Neural cell (in vitro differentiated cells): ENCODE results near the gene PKHD1. TPM values are rescaled to one million over a fixed set of nuclear protein-coding genes. Genes with fewer than 3 reads are reported as not detected.

Source experiments
- H2AFZ ChIP-seq: fragments of 200-600, 300-800 bp; sonication (generic), shearing (Covaris generic); 2 replicates; pipeline ENCODE4 v1.6.0; 2014; ENCODE audit warnings: low read depth, mild to moderate bottlenecking, antibody characterized with exemption, low read length, moderate library complexity
- H3F3A ChIP-seq: fragments of 200-600 bp; shearing (Covaris generic); 2 replicates; pipeline ENCODE4 v1.6.1; 2016; ENCODE audit warnings: mild to moderate bottlenecking, moderate library complexity, mixed read lengths, antibody characterized with exemption, low read length; ENCODE audit not compliant: insufficient read depth, poor library complexity, severe bottlenecking
- H3K27ac ChIP-seq: fragments of 200-600, 300-800 bp; sonication (generic), shearing (Covaris generic); 2 replicates; pipeline ENCODE4 v1.5.1; 2014; ENCODE audit warnings: mild to moderate bottlenecking, low read length, moderate library complexity
- H3K27me3 ChIP-seq: fragments of 300-800, 200-600 bp; sonication (generic), shearing (Covaris generic); 2 replicates; pipeline ENCODE4 v1.6.0; 2014; ENCODE audit warnings: mild to moderate bottlenecking, low read depth, low read length, moderate library complexity; ENCODE audit not compliant: insufficient read depth
- H3K36me3 ChIP-seq: fragments of 300-800, 200-600 bp; sonication (generic), shearing (Covaris generic); 2 replicates; pipeline ENCODE4 v1.5.1; 2014; ENCODE audit warnings: mild to moderate bottlenecking, antibody characterized with exemption, low read length, moderate library complexity; ENCODE audit not compliant: insufficient read depth
- H3K4me2 ChIP-seq: fragments of 300-800, 200-600 bp; sonication (generic), shearing (Covaris generic); 2 replicates; pipeline ENCODE4 v1.6.0; 2014; ENCODE audit warnings: mild to moderate bottlenecking, low read length
- H3K4me3 ChIP-seq: fragments of 300-800, 200-600 bp; sonication (generic), shearing (Covaris generic); 2 replicates; pipeline ENCODE4 v1.5.1; 2014; ENCODE audit warnings: mild to moderate bottlenecking, low read length, moderate library complexity
- H3K79me2 ChIP-seq: fragments of 200-600 bp; shearing (Covaris generic); replicated peaks from 2 replicates; pipeline ENCODE4 v1.6.0; 2014; ENCODE audit warnings: mild to moderate bottlenecking, low read length, moderate library complexity; ENCODE audit not compliant: insufficient read depth
- H3K9ac ChIP-seq: fragments of 300-800, 200-600 bp; sonication (generic), shearing (Covaris generic); 2 replicates; pipeline ENCODE4 v1.6.1; 2016; ENCODE audit warnings: mild to moderate bottlenecking, low read length, mixed read lengths
- H3K9me2 ChIP-seq: fragments of 200-600 bp; shearing (Covaris generic); 2 replicates; pipeline ENCODE4 v1.6.1; 2016; ENCODE audit warnings: mild to moderate bottlenecking, low read length, mixed read lengths; ENCODE audit not compliant: insufficient read depth
- H3K9me3 ChIP-seq: fragments of 200-600, 300-800 bp; sonication (generic), shearing (Covaris generic); 2 replicates; pipeline ENCODE4 v1.6.1; 2016; ENCODE audit warnings: mild to moderate bottlenecking, mixed run types, low read length, moderate library complexity, mixed read lengths
- H4K20me1 ChIP-seq: fragments of 200-600 bp; shearing (Covaris generic); 2 replicates; pipeline ENCODE4 v1.6.1; 2016; ENCODE audit warnings: mild to moderate bottlenecking, mixed run types; ENCODE audit not compliant: insufficient read depth
- EP300 ChIP-seq: fragments of 450-650 bp; conservative IDR thresholded peaks from 2 replicates; pipeline ENCODE4 v1.6.1; 2014; ENCODE audit warnings: antibody characterized with exemption, mild to moderate bottlenecking, moderate library complexity; ENCODE audit not compliant: poor library complexity, severe bottlenecking
- EZH2 ChIP-seq: fragments of 200-600, 300-800 bp; shearing (Covaris generic), sonication (generic); IDR thresholded peaks from 2 replicates; pipeline ENCODE4 v1.6.1; 2014; ENCODE audit warnings: antibody characterized with exemption, low read length, borderline replicate concordance, mild to moderate bottlenecking; ENCODE audit not compliant: insufficient read depth, poor library complexity, severe bottlenecking
- MXI1 ChIP-seq: fragments of 450-650 bp; conservative IDR thresholded peaks from 2 replicates; pipeline ENCODE4 v1.6.1; 2014; ENCODE audit warnings: antibody characterized with exemption, mild to moderate bottlenecking; ENCODE audit not compliant: poor library complexity, severe bottlenecking
- POLR2AphosphoS5 ChIP-seq: IDR thresholded peaks from 2 replicates; pipeline ENCODE4 v1.6.1; 2012
- RAD21 ChIP-seq: fragments of 450-650 bp; conservative IDR thresholded peaks from 2 replicates; pipeline ENCODE4 v1.6.1; 2014; ENCODE audit warnings: antibody characterized with exemption, mild to moderate bottlenecking, moderate library complexity
- SMC3 ChIP-seq: fragments of 450-650 bp; conservative IDR thresholded peaks from 2 replicates; pipeline ENCODE4 v1.6.1; 2014; ENCODE audit warnings: antibody characterized with exemption, mild to moderate bottlenecking, moderate library complexity; ENCODE audit not compliant: poor library complexity
- TAF1 ChIP-seq: IDR thresholded peaks from 2 replicates; pipeline ENCODE4 v1.6.1; 2012; ENCODE audit warnings: low read depth
- polyA plus RNA-seq: library from polyadenylated mRNA; depleted of rRNA; stranded (reverse); fragments of >200 nt; gene quantifications from 2 replicates; pipeline ENCODE4 v1.2.3, GENCODE V29; 2014
- TF ChIP-seq, protein P1 (sequence below): fragments of 450-650 bp; IDR thresholded peaks from 2 replicates; pipeline ENCODE4 v1.5.1; 2014; ENCODE audit warnings: antibody characterized with exemption, mild to moderate bottlenecking, moderate library complexity; ENCODE audit not compliant: poor library complexity, severe bottlenecking
- TF ChIP-seq, protein P2 (sequence below): IDR thresholded peaks from 2 replicates; pipeline ENCODE4 v1.6.1; 2012; ENCODE audit warnings: borderline replicate concordance

Gene PKHD1
- polyA plus RNA-seq, 1 donor from 2014 or later = not detected

DNA sequence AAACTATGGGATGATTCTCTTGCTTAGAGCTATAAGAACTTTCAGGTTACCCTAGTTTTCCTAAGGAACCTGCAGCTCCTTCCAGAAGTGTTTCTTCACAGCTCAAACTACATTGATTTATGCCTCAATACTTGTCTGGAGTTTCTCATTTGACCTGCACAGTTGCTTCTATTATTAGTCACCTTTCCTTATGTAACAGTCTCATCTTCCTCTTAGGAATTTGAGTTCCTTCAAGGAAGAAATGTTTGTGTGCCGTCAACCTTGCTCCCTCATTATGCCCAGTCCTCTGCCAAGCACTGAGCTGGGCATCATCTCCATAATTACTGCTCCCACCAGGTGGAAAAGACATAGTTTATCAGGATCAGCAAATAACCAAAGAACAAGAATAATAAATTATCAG, 466.4 kb downstream of the PKHD1 start:
- Histone ChIP-seq H4K20me1 (no peaks in the 10 kb centered on the region), H3K9ac (no peak overlapping the region), H3K4me3 (no peak overlapping the region), H2AFZ (no peak overlapping the region), H3K36me3 (no peaks in the 10 kb centered on the region), H3F3A (no peaks in the 10 kb centered on the region), H3K9me2 (no peaks in the 10 kb centered on the region), H3K9me3 (no peaks in the 10 kb centered on the region), H3K79me2 (no peaks in the 10 kb centered on the region), H3K27me3 (no peaks in the 10 kb centered on the region), H3K4me2 (no peak overlapping the region), H3K27ac (no peak overlapping the region)
- TF ChIP-seq MXI1 = no peak
- no peak for TF ChIP-seq TAF1
- no peak for TF ChIP-seq RAD21
- TF ChIP-seq, protein P1, sequence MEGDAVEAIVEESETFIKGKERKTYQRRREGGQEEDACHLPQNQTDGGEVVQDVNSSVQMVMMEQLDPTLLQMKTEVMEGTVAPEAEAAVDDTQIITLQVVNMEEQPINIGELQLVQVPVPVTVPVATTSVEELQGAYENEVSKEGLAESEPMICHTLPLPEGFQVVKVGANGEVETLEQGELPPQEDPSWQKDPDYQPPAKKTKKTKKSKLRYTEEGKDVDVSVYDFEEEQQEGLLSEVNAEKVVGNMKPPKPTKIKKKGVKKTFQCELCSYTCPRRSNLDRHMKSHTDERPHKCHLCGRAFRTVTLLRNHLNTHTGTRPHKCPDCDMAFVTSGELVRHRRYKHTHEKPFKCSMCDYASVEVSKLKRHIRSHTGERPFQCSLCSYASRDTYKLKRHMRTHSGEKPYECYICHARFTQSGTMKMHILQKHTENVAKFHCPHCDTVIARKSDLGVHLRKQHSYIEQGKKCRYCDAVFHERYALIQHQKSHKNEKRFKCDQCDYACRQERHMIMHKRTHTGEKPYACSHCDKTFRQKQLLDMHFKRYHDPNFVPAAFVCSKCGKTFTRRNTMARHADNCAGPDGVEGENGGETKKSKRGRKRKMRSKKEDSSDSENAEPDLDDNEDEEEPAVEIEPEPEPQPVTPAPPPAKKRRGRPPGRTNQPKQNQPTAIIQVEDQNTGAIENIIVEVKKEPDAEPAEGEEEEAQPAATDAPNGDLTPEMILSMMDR = no peak
- TF ChIP-seq, protein P2, sequence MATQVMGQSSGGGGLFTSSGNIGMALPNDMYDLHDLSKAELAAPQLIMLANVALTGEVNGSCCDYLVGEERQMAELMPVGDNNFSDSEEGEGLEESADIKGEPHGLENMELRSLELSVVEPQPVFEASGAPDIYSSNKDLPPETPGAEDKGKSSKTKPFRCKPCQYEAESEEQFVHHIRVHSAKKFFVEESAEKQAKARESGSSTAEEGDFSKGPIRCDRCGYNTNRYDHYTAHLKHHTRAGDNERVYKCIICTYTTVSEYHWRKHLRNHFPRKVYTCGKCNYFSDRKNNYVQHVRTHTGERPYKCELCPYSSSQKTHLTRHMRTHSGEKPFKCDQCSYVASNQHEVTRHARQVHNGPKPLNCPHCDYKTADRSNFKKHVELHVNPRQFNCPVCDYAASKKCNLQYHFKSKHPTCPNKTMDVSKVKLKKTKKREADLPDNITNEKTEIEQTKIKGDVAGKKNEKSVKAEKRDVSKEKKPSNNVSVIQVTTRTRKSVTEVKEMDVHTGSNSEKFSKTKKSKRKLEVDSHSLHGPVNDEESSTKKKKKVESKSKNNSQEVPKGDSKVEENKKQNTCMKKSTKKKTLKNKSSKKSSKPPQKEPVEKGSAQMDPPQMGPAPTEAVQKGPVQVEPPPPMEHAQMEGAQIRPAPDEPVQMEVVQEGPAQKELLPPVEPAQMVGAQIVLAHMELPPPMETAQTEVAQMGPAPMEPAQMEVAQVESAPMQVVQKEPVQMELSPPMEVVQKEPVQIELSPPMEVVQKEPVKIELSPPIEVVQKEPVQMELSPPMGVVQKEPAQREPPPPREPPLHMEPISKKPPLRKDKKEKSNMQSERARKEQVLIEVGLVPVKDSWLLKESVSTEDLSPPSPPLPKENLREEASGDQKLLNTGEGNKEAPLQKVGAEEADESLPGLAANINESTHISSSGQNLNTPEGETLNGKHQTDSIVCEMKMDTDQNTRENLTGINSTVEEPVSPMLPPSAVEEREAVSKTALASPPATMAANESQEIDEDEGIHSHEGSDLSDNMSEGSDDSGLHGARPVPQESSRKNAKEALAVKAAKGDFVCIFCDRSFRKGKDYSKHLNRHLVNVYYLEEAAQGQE = no peak
- TF ChIP-seq EZH2 = no peak
- TF ChIP-seq SMC3 = no peak
- no peak for TF ChIP-seq EP300
- no peak for TF ChIP-seq POLR2AphosphoS5

DNA sequence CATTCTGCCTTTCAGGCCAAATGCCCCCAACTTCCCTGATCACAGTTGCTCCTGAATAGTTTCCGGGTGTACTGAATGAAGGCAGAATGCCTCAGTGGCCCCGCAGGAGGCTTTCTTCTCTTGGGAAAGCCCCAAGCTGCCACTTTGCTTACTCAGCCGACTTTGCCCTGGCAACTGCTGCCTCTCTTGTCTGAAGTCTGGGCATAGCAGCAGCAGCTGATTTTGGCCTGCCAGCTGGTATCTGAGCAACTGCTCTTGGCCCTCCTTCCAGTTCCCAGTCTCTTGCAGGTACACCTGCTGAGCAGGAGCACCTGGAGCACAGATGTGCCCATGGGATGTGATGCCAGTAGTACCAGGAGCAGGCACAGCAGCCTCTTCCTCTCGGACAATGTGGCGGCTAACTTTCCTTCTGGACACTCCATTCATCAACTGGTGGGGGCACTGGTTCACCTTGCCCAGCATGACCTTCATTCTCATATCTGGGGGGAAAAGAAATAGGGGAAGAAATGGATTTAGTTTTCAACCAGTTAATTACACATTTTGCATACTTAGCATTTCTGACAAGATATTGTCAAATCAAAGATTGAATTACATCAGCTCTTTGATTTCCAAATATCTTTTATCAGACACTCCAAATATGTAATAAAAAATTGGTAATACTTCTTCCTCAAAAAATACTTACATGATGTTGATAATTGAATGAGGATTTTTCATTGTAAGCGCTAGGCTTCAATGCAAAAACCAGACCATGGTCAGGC, 468.2 kb downstream of the PKHD1 start:
- TF ChIP-seq SMC3 = no peak
- no peak for TF ChIP-seq EP300
- TF ChIP-seq RAD21 = no peak
- TF ChIP-seq MXI1 = no peak
- TF ChIP-seq, protein P1 = no peak
- TF ChIP-seq POLR2AphosphoS5 = no peak
- TF ChIP-seq EZH2 = no peak
- no peaks in the 10 kb centered on the region for H3F3A ChIP-seq
- H3K4me2 ChIP-seq = no peak overlapping the region
- no peak overlapping the region for H3K27ac ChIP-seq
- H3K79me2 ChIP-seq = no peaks in the 10 kb centered on the region
- no peaks in the 10 kb centered on the region for H3K9me2 ChIP-seq
- H2AFZ ChIP-seq = no peak overlapping the region
- no peak overlapping the region for H3K4me3 ChIP-seq
- no peaks in the 10 kb centered on the region for H3K27me3 ChIP-seq
- no peak overlapping the region for H3K9ac ChIP-seq
- no peaks in the 10 kb centered on the region for H3K36me3 ChIP-seq
- no peaks in the 10 kb centered on the region for H4K20me1 ChIP-seq
- H3K9me3 ChIP-seq = no peaks in the 10 kb centered on the region
